Endothelial cell of umbilical vein (primary cell): Measurements from ENCODE around the gene MAP3K19. TPM values are rescaled to one million over a fixed set of nuclear protein-coding genes. Genes with fewer than 3 reads are reported as not detected.

Experiments
- BruUV-seq: library from RNA; stranded (reverse); fragments of 400-500 nt; replicated peaks from 2 replicates; lab custom pipeline; 2021; lab: Mats Ljungman, UMichigan
- CTCF ChIA-PET: fragments of 300-600, 350-600 bp; sonication (Branson Sonifier 250); formaldehyde crosslinking; loops from one replicate; lab custom pipeline; 2021; ENCODE audit warnings: antibody characterized with exemption, inconsistent platforms; lab: Charles Lee
- POLR2A ChIA-PET: fragments of 300-600, 350-600 bp; sonication (Branson Sonifier 250); formaldehyde crosslinking; loops from one replicate; lab custom pipeline; 2021; ENCODE audit warnings: antibody characterized with exemption, inconsistent platforms; lab: Charles Lee
- DNase-seq: peaks from one replicate; pipeline ENCODE4 v3.0.0-alpha.2; 2011; ENCODE audit warnings: low read depth, low spot score
- FAIRE-seq: peaks from 2 replicates; lab custom pipeline; 2011; peaks lifted over from hg19 to GRCh38; lab: Jason Lieb, UNC
- H2AFZ ChIP-seq: 2 replicates; pipeline ENCODE4 v1.6.0; 2012; ENCODE audit warnings: low read depth, low read length, control low read depth, inconsistent platforms
- H3K27ac ChIP-seq: 2 replicates; pipeline ENCODE4 v1.5.1; 2011; ENCODE audit warnings: low read depth, mild to moderate bottlenecking, control low read depth, low read length, moderate library complexity; ENCODE audit not compliant: insufficient read depth
- H3K27me3 ChIP-seq, 2 experiments: 2 replicates each; pipeline versions ENCODE4 v1.6.0 to v1.6.1; 2011; ENCODE audit warnings: low read length in 2 of 2, mixed read lengths in 1 of 2; ENCODE audit not compliant: control insufficient read depth in 2 of 2, insufficient read depth in 2 of 2
- H3K36me3 ChIP-seq, 2 experiments: 2 replicates in 1 of 2; 3 replicates in 1 of 2; pipeline ENCODE4 v1.5.1; 2011; ENCODE audit warnings: low read length in 2 of 2, mild to moderate bottlenecking in 1 of 2, moderate library complexity in 1 of 2; ENCODE audit not compliant: control insufficient read depth in 2 of 2, insufficient read depth in 2 of 2; ENCODE audit errors: extremely low read depth in 1 of 2
- H3K4me1 ChIP-seq: 3 replicates; pipeline ENCODE4 v1.5.1; 2011; ENCODE audit warnings: mild to moderate bottlenecking, low read length; ENCODE audit not compliant: control insufficient read depth, insufficient read depth; ENCODE audit errors: extremely low read depth
- H3K4me2 ChIP-seq: 2 replicates; pipeline ENCODE4 v1.6.1; 2011; ENCODE audit warnings: low read length, control low read depth, mixed read lengths; ENCODE audit not compliant: insufficient read depth
- H3K4me3 ChIP-seq, 3 experiments: fragments of 200-600 bp in 1 of 3; sonication (generic), shearing (Covaris generic) in 1 of 3; replicated peaks in 1 of 3; 2 replicates each; pipeline ENCODE4 v1.5.1; 2011 to 2016; ENCODE audit warnings: control low read depth in 3 of 3, low read length in 3 of 3, mild to moderate bottlenecking in 2 of 3, inconsistent platforms in 1 of 3, low read depth in 1 of 3, moderate library complexity in 1 of 3; ENCODE audit not compliant: insufficient read depth in 1 of 3
- H3K79me2 ChIP-seq: 2 replicates; pipeline ENCODE4 v1.6.0; 2012; ENCODE audit warnings: low read length, inconsistent platforms; ENCODE audit not compliant: control insufficient read depth, insufficient read depth
- H3K9ac ChIP-seq: replicated peaks from 2 replicates; pipeline ENCODE3; 2011; ENCODE audit warnings: low read length, control low read depth; ENCODE audit not compliant: insufficient read depth; ENCODE audit errors: extremely low read depth
- H3K9me1 ChIP-seq: replicated peaks from 3 replicates; pipeline ENCODE4 v1.6.0; 2011; ENCODE audit warnings: mild to moderate bottlenecking, low read length; ENCODE audit not compliant: control insufficient read depth, insufficient read depth; ENCODE audit errors: extremely low read depth
- H3K9me3 ChIP-seq: replicated peaks from 2 replicates; pipeline ENCODE4 v1.5.1; 2012; ENCODE audit warnings: low read length, inconsistent platforms; ENCODE audit not compliant: control insufficient read depth, insufficient read depth
- H4K20me1 ChIP-seq: replicated peaks from 2 replicates; pipeline ENCODE3; 2011; ENCODE audit warnings: mild to moderate bottlenecking, low read length; ENCODE audit not compliant: control insufficient read depth, insufficient read depth; ENCODE audit errors: extremely low read depth
- EZH2 ChIP-seq: IDR thresholded peaks from 2 replicates; pipeline ENCODE4 v1.6.1; 2012; ENCODE audit warnings: borderline replicate concordance, low read depth, mild to moderate bottlenecking, moderate library complexity, low read length, inconsistent platforms; ENCODE audit not compliant: severe bottlenecking
- FOS ChIP-seq: IDR thresholded peaks from 2 replicates; pipeline ENCODE4 v1.6.1; 2011; ENCODE audit warnings: mild to moderate bottlenecking, low read length, moderate library complexity, borderline replicate concordance; ENCODE audit not compliant: insufficient read depth
- GATA2 ChIP-seq: IDR thresholded peaks from 2 replicates; pipeline ENCODE4 v1.7.0; 2011; ENCODE audit warnings: low read depth, mild to moderate bottlenecking, moderate library complexity, mixed read lengths, low read length; ENCODE audit not compliant: insufficient read length, insufficient read depth
- JUN ChIP-seq: IDR thresholded peaks from 2 replicates; pipeline ENCODE4 v1.6.1; 2011; ENCODE audit warnings: borderline replicate concordance, low read depth; ENCODE audit not compliant: insufficient read length, insufficient read depth
- MAX ChIP-seq: IDR thresholded peaks from 2 replicates; pipeline ENCODE4 v1.6.1; 2011; ENCODE audit not compliant: insufficient read depth, insufficient read length
- MYC ChIP-seq: IDR thresholded peaks from one replicate; pipeline ENCODE4 v1.6.1; 2011; ENCODE audit warnings: mild to moderate bottlenecking, low read depth, low read length
- POLR2A ChIP-seq: IDR thresholded peaks from 2 replicates; pipeline ENCODE4 v1.6.1; 2012; ENCODE audit warnings: low read depth, mild to moderate bottlenecking, control low read depth, low read length
- POLR2AphosphoS5 ChIP-seq: IDR thresholded peaks from 2 replicates; pipeline ENCODE4 v1.6.1; 2012; ENCODE audit warnings: low read depth, mild to moderate bottlenecking, control low read depth, low read length, moderate library complexity; ENCODE audit not compliant: insufficient read depth
- dilution Hi-C: fragments of 300-500 bp; cut with MboI; formaldehyde crosslinking; loops from one replicate; pipeline ENCODE4 v1.15.0; 2019; ENCODE audit warnings: low sequenced_read_pairs; ENCODE audit not compliant: extremely low pct_ligation_motif_present
- intact Hi-C: fragments of 100-400 bp; cut with micrococcal nuclease; formaldehyde crosslinking; loops from one replicate; pipeline ENCODE4 v1.10.0; 2022
- polyA plus RNA-seq, 4 experiments: library from polyadenylated mRNA; depleted of rRNA in 3 of 4; stranded (reverse) in 3 of 4; unstranded in 1 of 4; fragments of >200 nt; gene quantifications; 2 replicates each; pipeline versions ENCODE4 v1.2.1 to v1.2.3, GENCODE V29; 2011 to 2012; ENCODE audit warnings: missing spikeins in 1 of 4
- total RNA-seq: library from RNA; stranded (reverse); gene quantifications from 2 replicates; pipeline ENCODE4 v1.2.3, GENCODE V29; 2021
- TF ChIP-seq, protein P1 (sequence below), 2 donors: IDR thresholded peaks; 1 replicate in 1 of 2; 2 replicates in 1 of 2; pipeline ENCODE4 v1.5.1; 2011; ENCODE audit warnings: low read length in 2 of 2, mild to moderate bottlenecking in 2 of 2, moderate library complexity in 2 of 2, control low read depth in 1 of 2, inconsistent platforms in 1 of 2, low read depth in 1 of 2; ENCODE audit not compliant: insufficient read depth in 1 of 2; ENCODE audit errors: extremely low read depth in 1 of 2

The MAP3K19 gene
- total and polyA plus RNA-seq, 2 donors (not counting 3 experiments of a cell fraction or from before 2014, with no cell fraction given) = not detected

GRCh38 chr2:134934641-134935040 lies 112.6 kb downstream of the MAP3K19 start:
- Histone ChIP-seq H3K79me2 (peaks cover 92% of the 10 kb centered on the region), H3K27ac (no peak overlapping the region), H3K4me1 (peaks cover 14% of the 10 kb centered on the region), H3K9ac (no peak overlapping the region), H3K36me3 (peaks cover 3 to 5% of the 10 kb centered on the region in 2 experiments), H3K9me3 (no peaks in the 10 kb centered on the region), H3K4me2 (peak overlapping the region; percentile 30), H2AFZ (no peak overlapping the region), H3K9me1 (peaks cover 2% of the 10 kb centered on the region), H3K4me3 (no peak overlapping the region), H3K27me3 (no peaks in the 10 kb centered on the region), H4K20me1 (peaks cover 23% of the 10 kb centered on the region)
- dilution Hi-C loops = no loop called here
- BruUV-seq = no TSS peak
- ChIA-PET CTCF (no interaction called here), POLR2A (no interaction called here)
- DNase-seq (peak; percentile 10), FAIRE-seq (no peak)
- no peak for TF ChIP-seq GATA2
- TF ChIP-seq MAX = no peak
- TF ChIP-seq POLR2AphosphoS5 = no peak
- no peak for TF ChIP-seq MYC
- TF ChIP-seq EZH2 = no peak
- TF ChIP-seq, protein P1, sequence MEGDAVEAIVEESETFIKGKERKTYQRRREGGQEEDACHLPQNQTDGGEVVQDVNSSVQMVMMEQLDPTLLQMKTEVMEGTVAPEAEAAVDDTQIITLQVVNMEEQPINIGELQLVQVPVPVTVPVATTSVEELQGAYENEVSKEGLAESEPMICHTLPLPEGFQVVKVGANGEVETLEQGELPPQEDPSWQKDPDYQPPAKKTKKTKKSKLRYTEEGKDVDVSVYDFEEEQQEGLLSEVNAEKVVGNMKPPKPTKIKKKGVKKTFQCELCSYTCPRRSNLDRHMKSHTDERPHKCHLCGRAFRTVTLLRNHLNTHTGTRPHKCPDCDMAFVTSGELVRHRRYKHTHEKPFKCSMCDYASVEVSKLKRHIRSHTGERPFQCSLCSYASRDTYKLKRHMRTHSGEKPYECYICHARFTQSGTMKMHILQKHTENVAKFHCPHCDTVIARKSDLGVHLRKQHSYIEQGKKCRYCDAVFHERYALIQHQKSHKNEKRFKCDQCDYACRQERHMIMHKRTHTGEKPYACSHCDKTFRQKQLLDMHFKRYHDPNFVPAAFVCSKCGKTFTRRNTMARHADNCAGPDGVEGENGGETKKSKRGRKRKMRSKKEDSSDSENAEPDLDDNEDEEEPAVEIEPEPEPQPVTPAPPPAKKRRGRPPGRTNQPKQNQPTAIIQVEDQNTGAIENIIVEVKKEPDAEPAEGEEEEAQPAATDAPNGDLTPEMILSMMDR (IDR thresholded peaks at IDR 0.05; ENCODE audit: extremely low read depth in 1 of 2, insufficient read depth in 1 of 2, low read depth in 1 of 2, low read length in 2 of 2) = no peak
- TF ChIP-seq JUN = no peak
- TF ChIP-seq FOS = no peak
- no peak for TF ChIP-seq POLR2A
- intact Hi-C loops = no loop called here
